ACC112 (cell line): Measurements from ENCODE around the gene IRF6.

Experiments
- H2AFZ ChIP-seq: fragments of 200-600 bp; sonication (generic); one replicate; pipeline ENCODE4 v1.6.0; 2017; ENCODE audit warnings: antibody characterized with exemption, low read length; ENCODE audit not compliant: unreplicated experiment
- H3K27ac ChIP-seq: fragments of 200-600 bp; sonication (generic); 2 replicates; pipeline ENCODE4 v1.5.1; 2014; ENCODE audit warnings: low read depth, mild to moderate bottlenecking, antibody characterized with exemption, low read length, moderate library complexity
- H3K27me3 ChIP-seq: fragments of 200-600 bp; sonication (generic); 2 replicates; pipeline ENCODE4 v1.6.1; 2014; ENCODE audit warnings: mild to moderate bottlenecking, antibody characterized with exemption, low read length, moderate library complexity, mixed read lengths; ENCODE audit not compliant: insufficient read depth
- H3K36me3 ChIP-seq: fragments of 200-600 bp; sonication (generic); 2 replicates; pipeline ENCODE4 v1.6.1; 2016; ENCODE audit warnings: mild to moderate bottlenecking, antibody characterized with exemption, low read length, moderate library complexity, mixed read lengths; ENCODE audit not compliant: insufficient read depth
- H3K4me1 ChIP-seq: fragments of 200-600 bp; sonication (generic); one replicate; pipeline ENCODE4 v1.6.1; 2016; ENCODE audit warnings: low read length, mixed read lengths; ENCODE audit not compliant: insufficient read depth, unreplicated experiment, control insufficient read depth
- H3K4me3 ChIP-seq: fragments of 200-600 bp; sonication (generic); 2 replicates; pipeline ENCODE4 v1.5.1; 2014; ENCODE audit warnings: mild to moderate bottlenecking, low read depth, low read length
- H3K79me2 ChIP-seq: fragments of 200-600 bp; sonication (generic); one replicate; pipeline ENCODE4 v1.6.0; 2016; ENCODE audit warnings: low read length; ENCODE audit not compliant: control insufficient read depth, unreplicated experiment, insufficient read depth

The IRF6 gene

GRCh38 chr1:209748620-209749019 is 57.3 kb downstream of the IRF6 start:
- Histone ChIP-seq H3K4me3 (no peak overlapping the region), H3K27me3 (no peaks in the 10 kb centered on the region), H3K27ac (no peak overlapping the region), H3K36me3 (no peaks in the 10 kb centered on the region), H2AFZ (peak overlapping the region; percentile 32), H3K4me1 (peaks cover 10% of the 10 kb centered on the region), H3K79me2 (no peaks in the 10 kb centered on the region)

DNA sequence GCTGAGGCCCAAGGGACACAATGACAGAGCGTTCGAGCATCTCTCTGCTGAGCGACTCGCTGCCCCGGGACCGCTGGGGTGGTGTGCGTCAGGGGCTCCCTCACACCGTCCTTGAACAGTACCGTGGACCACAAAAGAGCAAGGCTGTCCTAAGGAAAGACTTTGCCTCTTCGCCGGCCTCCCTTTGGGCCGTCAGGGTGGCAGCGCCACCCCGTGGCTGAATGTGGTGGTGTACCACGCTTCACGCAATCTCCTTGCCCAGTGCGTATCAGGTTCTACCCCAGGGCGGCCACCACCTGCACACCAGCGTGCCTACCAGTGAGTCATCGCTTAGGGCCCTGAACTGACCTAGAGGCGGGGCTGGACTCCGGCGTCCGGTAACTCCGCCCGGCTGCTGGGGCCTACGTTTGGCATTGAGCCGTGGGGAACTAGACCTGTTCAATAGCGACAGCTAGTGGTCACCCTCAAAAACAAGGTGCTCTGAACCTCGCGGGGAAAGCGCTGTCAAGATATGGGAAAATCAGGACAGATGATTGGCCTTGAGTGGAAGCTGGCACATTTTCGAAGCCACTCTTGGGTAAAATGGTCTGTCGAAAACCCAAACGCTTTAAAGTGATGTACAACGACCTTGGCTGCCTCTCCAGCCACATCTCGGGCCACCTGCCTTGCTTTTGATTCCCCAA is 58.2 kb downstream of the IRF6 start:
- no peaks in the 10 kb centered on the region for H3K27me3 ChIP-seq
- H2AFZ ChIP-seq, result peak overlapping the region; percentile 32
- no peaks in the 10 kb centered on the region for H3K79me2 ChIP-seq
- peaks cover 19% of the 10 kb centered on the region for H3K4me1 ChIP-seq
- H3K36me3 ChIP-seq, result no peaks in the 10 kb centered on the region
- no peak overlapping the region for H3K4me3 ChIP-seq
- H3K27ac ChIP-seq, result no peak overlapping the region

GRCh38 chr1:209746451-209747165 is 59.3 kb downstream of the IRF6 start:
- H3K27ac ChIP-seq, result no peak overlapping the region
- no peak overlapping the region for H2AFZ ChIP-seq
- no peaks in the 10 kb centered on the region for H3K36me3 ChIP-seq
- H3K4me3 ChIP-seq, result no peak overlapping the region
- peaks cover 26% of the 10 kb centered on the region for H3K4me1 ChIP-seq
- no peaks in the 10 kb centered on the region for H3K79me2 ChIP-seq
- no peaks in the 10 kb centered on the region for H3K27me3 ChIP-seq

GRCh38 chr1:209743145-209743482 is 62.8 kb downstream of the IRF6 start:
- Histone ChIP-seq H3K4me1 (peaks cover 27% of the 10 kb centered on the region), H3K4me3 (peak overlapping the region; percentile 71), H3K79me2 (no peaks in the 10 kb centered on the region), H3K36me3 (no peaks in the 10 kb centered on the region), H3K27ac (peak overlapping the region; percentile 74), H3K27me3 (no peaks in the 10 kb centered on the region), H2AFZ (peak overlapping the region; percentile 35)

DNA sequence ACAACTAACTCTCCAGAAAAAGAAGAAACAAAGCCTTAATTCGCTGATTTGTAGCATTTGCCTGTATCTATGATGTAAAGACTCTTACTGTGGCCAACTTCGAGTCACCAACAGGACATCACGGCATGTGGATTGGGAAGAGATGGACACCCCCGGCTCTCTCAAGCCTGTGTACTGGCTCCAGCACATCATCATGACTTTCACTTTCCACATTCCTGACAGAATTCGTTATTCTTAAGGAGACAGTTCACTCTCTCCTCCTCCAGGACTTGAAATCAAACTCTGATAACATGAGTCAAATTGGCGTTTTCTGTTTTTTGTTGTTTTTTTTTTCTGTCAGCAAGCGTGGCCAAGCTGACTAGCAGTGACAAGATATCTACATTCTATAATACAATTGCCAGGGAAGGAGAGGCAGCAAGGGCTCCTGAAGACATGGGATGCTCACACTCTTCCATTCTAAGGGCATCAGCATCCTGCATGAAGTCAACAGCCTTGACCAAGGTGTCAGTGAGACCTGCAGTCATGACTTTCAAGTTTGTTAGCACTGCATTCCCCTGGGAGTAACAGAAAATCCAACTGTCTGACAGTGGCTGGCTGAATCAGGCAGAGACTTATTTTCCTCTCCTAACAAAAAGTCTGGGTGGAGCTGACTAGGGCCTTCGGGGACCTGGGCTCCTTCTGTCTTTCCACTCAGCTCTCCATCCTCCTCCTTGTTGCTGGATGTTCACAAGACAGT is 63.4 kb downstream of the IRF6 start:
- H2AFZ ChIP-seq, result peak overlapping the region; percentile 35
- H3K36me3 ChIP-seq, result no peaks in the 10 kb centered on the region
- no peaks in the 10 kb centered on the region for H3K79me2 ChIP-seq

GRCh38 chr1:209741889-209742288 is 64.1 kb downstream of the IRF6 start:
- no peaks in the 10 kb centered on the region for H3K36me3 ChIP-seq
- no peaks in the 10 kb centered on the region for H3K27me3 ChIP-seq
- H3K79me2 ChIP-seq, result no peaks in the 10 kb centered on the region
- H3K27ac ChIP-seq, result peak overlapping the region; percentile 74
- peak overlapping the region; percentile 71 for H3K4me3 ChIP-seq
- H2AFZ ChIP-seq, result peak overlapping the region; percentile 35
- peaks cover 23% of the 10 kb centered on the region for H3K4me1 ChIP-seq

More for the DNA sequence above, 63.4 kb downstream of the IRF6 start:
- Histone ChIP-seq H3K27me3 (no peaks in the 10 kb centered on the region), H3K27ac (peak overlapping the region; percentile 74), H3K4me3 (peak overlapping the region; percentile 71), H3K4me1 (peaks cover 25% of the 10 kb centered on the region)

GRCh38 chr1:209741193-209741592 is 64.7 kb downstream of the IRF6 start:
- Histone ChIP-seq H3K27me3 (no peaks in the 10 kb centered on the region), H2AFZ (no peak overlapping the region), H3K27ac (no peak overlapping the region), H3K36me3 (no peaks in the 10 kb centered on the region), H3K79me2 (no peaks in the 10 kb centered on the region), H3K4me3 (0 out of 2 replicates have a peak overlapping the region, but pooled peaks have one; percentile 71), H3K4me1 (peaks cover 20% of the 10 kb centered on the region)

- Histone ChIP-seq H3K27ac (no peak overlapping the region), H3K4me1 (peaks cover 28% of the 10 kb centered on the region), H3K27me3 (no peaks in the 10 kb centered on the region), H2AFZ (no peak overlapping the region), H3K36me3 (no peaks in the 10 kb centered on the region), H3K4me3 (no peak overlapping the region), H3K79me2 (no peaks in the 10 kb centered on the region)
Observed at GRCh38 chr1:209738270-209738669, 67.7 kb downstream of the IRF6 start.

DNA sequence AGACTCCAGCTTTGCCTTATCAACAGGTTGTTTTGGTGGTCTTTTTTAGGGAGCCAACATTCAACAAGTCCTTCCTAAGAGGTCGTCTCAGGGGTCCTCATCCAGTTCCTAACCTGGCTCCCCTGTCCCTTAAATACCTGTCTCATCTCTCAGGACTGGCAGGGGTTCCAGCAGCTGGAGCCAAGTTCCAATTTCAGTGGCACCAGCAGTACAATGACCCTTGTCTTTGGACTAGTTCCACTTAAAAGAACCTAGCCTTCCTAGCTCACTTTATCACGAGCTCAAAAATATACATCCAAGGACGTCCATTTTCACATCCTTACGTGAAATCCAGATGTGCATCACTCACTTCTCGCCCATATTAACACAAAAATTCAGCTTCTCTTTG is 68.8 kb downstream of the IRF6 start:
- Histone ChIP-seq H3K4me3 (no peak overlapping the region), H3K27me3 (no peaks in the 10 kb centered on the region), H3K4me1 (peaks cover 27% of the 10 kb centered on the region), H2AFZ (no peak overlapping the region), H3K79me2 (no peaks in the 10 kb centered on the region), H3K27ac (no peak overlapping the region), H3K36me3 (no peaks in the 10 kb centered on the region)

GRCh38 chr1:209736490-209737117 is 69.3 kb downstream of the IRF6 start:
- Histone ChIP-seq H3K27ac (no peak overlapping the region), H3K27me3 (no peaks in the 10 kb centered on the region), H3K36me3 (no peaks in the 10 kb centered on the region), H3K4me3 (no peak overlapping the region), H3K79me2 (no peaks in the 10 kb centered on the region), H3K4me1 (peaks cover 22% of the 10 kb centered on the region), H2AFZ (no peak overlapping the region)
